Sigmoid colon (tissue), 4 donors: Measurements from ENCODE around the gene NOL7.

Experiments used
- CTCF ChIP-seq, 4 experiments: fragments of 450-650 bp in 3 of 4; fragments of 200-600 bp in 1 of 4; IDR thresholded peaks; one replicate each; pipeline ENCODE4 v1.5.1; 2016 to 2019; ENCODE audit warnings: antibody characterized with exemption in 4 of 4, mild to moderate bottlenecking in 3 of 4, moderate library complexity in 2 of 4
- EP300 ChIP-seq, 4 donors: sonication (generic); formaldehyde crosslinking; IDR thresholded peaks; one replicate each; pipeline ENCODE4 v1.6.1; 2017; ENCODE audit warnings: antibody characterized with exemption in 4 of 4

- TF ChIP-seq EP300 (IDR thresholded peaks at IDR 0.05) (no peak), CTCF (IDR thresholded peaks at IDR 0.05) (no peak)
Observed at GRCh38 chr6:13573669-13574110, 41.4 kb upstream of the NOL7 start.
